GM12878 (cell line): ENCODE measurements around the gene ANKRD53. TPM values are rescaled to one million over a fixed set of nuclear protein-coding genes. Genes with fewer than 3 reads are reported as not detected.

Experiments used
- ATAC-seq: fragments of 200-7000 bp; cut with Tn5 transposase; 3 replicates; pipeline ENCODE4 v1.9.1; 2020; ENCODE audit warnings: mild to moderate bottlenecking, moderate library complexity
- BruUV-seq: library from RNA; stranded (reverse); fragments of 400-500 nt; replicated peaks from 2 replicates; lab custom pipeline; 2021; lab: Mats Ljungman, UMichigan
- CTCF ChIA-PET: fragments of 300-600 bp; sonication (Branson Sonifier 250); formaldehyde crosslinking; extraction: SDS; loops from one replicate; lab custom pipeline; 2021; ENCODE audit warnings: inconsistent platforms; lab: Yijun Ruan, JAX
- POLR2A ChIA-PET: fragments of 350-600 bp; formaldehyde crosslinking; extraction: SDS; loops from one replicate; lab custom pipeline; 2021; ENCODE audit warnings: inconsistent platforms; lab: Charles Lee
- RAD21 ChIA-PET: fragments of 300-600 bp; sonication (Branson Sonifier 250); formaldehyde crosslinking; loops from one replicate; lab custom pipeline; 2023; ENCODE audit warnings: antibody characterized with exemption; ENCODE audit not compliant: unreplicated experiment; lab: Charles Lee
- SMC1A ChIA-PET: fragments of 300-600 bp; sonication (Branson Sonifier 250); formaldehyde crosslinking; loops from one replicate; lab custom pipeline; 2023; ENCODE audit not compliant: unreplicated experiment, uncharacterized antibody; lab: Charles Lee
- DNase-seq: peaks from one replicate; pipeline ENCODE4 v3.0.0-alpha.2; 2011; ENCODE audit warnings: low read depth, low spot score
- FAIRE-seq: peaks from 3 replicates; lab custom pipeline; 2011; peaks lifted over from hg19 to GRCh38; lab: Jason Lieb, UNC
- H2AFZ ChIP-seq: 2 replicates; pipeline ENCODE4 v1.6.0; 2011; ENCODE audit warnings: low read depth, low read length, control low read depth; ENCODE audit not compliant: control insufficient read depth
- H3K27ac ChIP-seq: 2 replicates; pipeline ENCODE4 v1.5.1; 2011; ENCODE audit warnings: control low read depth; ENCODE audit not compliant: control insufficient read depth, insufficient read depth
- H3K27me3 ChIP-seq, 2 experiments: replicated peaks in 1 of 2; 2 replicates each; pipeline versions ENCODE4 v1.6.0 to v1.6.1; 2011; ENCODE audit warnings: low read length in 1 of 2; ENCODE audit not compliant: control insufficient read depth in 2 of 2, insufficient read depth in 2 of 2
- H3K36me3 ChIP-seq, 2 experiments: 2 replicates each; pipeline ENCODE4 v1.5.1; 2011; ENCODE audit warnings: low read length in 1 of 2; ENCODE audit not compliant: control insufficient read depth in 2 of 2, insufficient read depth in 2 of 2
- H3K4me1 ChIP-seq: 2 replicates; pipeline ENCODE4 v1.6.1; 2011; ENCODE audit warnings: mild to moderate bottlenecking, low read length, moderate library complexity, mixed read lengths; ENCODE audit not compliant: control insufficient read depth, insufficient read depth
- H3K4me2 ChIP-seq: 2 replicates; pipeline ENCODE4 v1.6.0; 2011; ENCODE audit warnings: control low read depth; ENCODE audit not compliant: control insufficient read depth, insufficient read depth
- H3K4me3 ChIP-seq: fragments of 200-600 bp; sonication (generic); 2 replicates; pipeline ENCODE4 v1.5.1; 2016
- H3K79me2 ChIP-seq: 2 replicates; pipeline ENCODE4 v1.6.0; 2011; ENCODE audit warnings: low read length; ENCODE audit not compliant: control insufficient read depth, insufficient read depth
- H3K9ac ChIP-seq: 2 replicates; pipeline ENCODE4 v1.8.0; 2011; ENCODE audit warnings: low read length, control low read depth, mixed read lengths; ENCODE audit not compliant: control insufficient read depth, insufficient read depth
- H3K9me3 ChIP-seq: replicated peaks from 3 replicates; pipeline ENCODE4 v1.5.1; 2011; ENCODE audit warnings: mild to moderate bottlenecking, low read length; ENCODE audit not compliant: control insufficient read depth, insufficient read depth
- H4K20me1 ChIP-seq: 2 replicates; pipeline ENCODE4 v1.6.0; 2011; ENCODE audit not compliant: control insufficient read depth, insufficient read depth
- CHD1 ChIP-seq: IDR thresholded peaks from 2 replicates; pipeline ENCODE4 v1.6.1; 2012; ENCODE audit warnings: low read depth, low read length, improper control_type of control experiment
- CREB1 ChIP-seq: IDR thresholded peaks from 2 replicates; pipeline ENCODE4 v1.6.1; 2012; ENCODE audit warnings: low read depth, mild to moderate bottlenecking, inconsistent platforms
- E2F8 ChIP-seq: fragments of 450-650 bp; IDR thresholded peaks from 2 replicates; pipeline ENCODE4 v1.6.1; 2018; ENCODE audit warnings: mild to moderate bottlenecking, low read depth, moderate library complexity; ENCODE audit not compliant: partially characterized antibody
- HDGF ChIP-seq: fragments of 450-650 bp; IDR thresholded peaks from 2 replicates; pipeline ENCODE4 v1.6.1; 2016; ENCODE audit warnings: antibody characterized with exemption
- JUNB ChIP-seq: IDR thresholded peaks from 2 replicates; pipeline ENCODE4 v1.6.1; 2016; ENCODE audit warnings: antibody characterized with exemption, mild to moderate bottlenecking
- KLF5 ChIP-seq: fragments of 450-650 bp; IDR thresholded peaks from 2 replicates; pipeline ENCODE4 v1.6.1; 2014; ENCODE audit warnings: mild to moderate bottlenecking; ENCODE audit not compliant: partially characterized antibody
- RFX5 ChIP-seq: IDR thresholded peaks from 2 replicates; pipeline ENCODE4 v1.6.1; 2011; ENCODE audit warnings: low read depth, low read length, improper control_type of control experiment
- SREBF1 ChIP-seq: IDR thresholded peaks from 2 replicates; pipeline ENCODE4 v1.6.1; 2012; ENCODE audit warnings: mild to moderate bottlenecking, low read length
- ZBED1 ChIP-seq: IDR thresholded peaks from 2 replicates; pipeline ENCODE4 v1.6.1; 2016; ENCODE audit warnings: borderline replicate concordance
- ZBTB33 ChIP-seq: fragments of 450-650 bp; IDR thresholded peaks from 2 replicates; pipeline ENCODE4 v1.6.1; 2017; ENCODE audit warnings: mild to moderate bottlenecking
- ZNF207 ChIP-seq: fragments of 450-650 bp; IDR thresholded peaks from 2 replicates; pipeline ENCODE4 v1.6.1; 2014; ENCODE audit warnings: antibody characterized with exemption, mild to moderate bottlenecking, borderline replicate concordance
- ZNF687 ChIP-seq: fragments of 450-650 bp; IDR thresholded peaks from 2 replicates; pipeline ENCODE4 v1.6.1; 2017; ENCODE audit warnings: mild to moderate bottlenecking, moderate library complexity
- WGBS: methylation state at CpG from one replicate; pipeline ENCODE4 v1.1.6; 2016; ENCODE audit warnings: low lambda C conversion rate; ENCODE audit not compliant: insufficient replicate concordance, insufficient coverage; ENCODE audit errors: missing lambda C conversion rate; 5-methylcytosine and 5-hydroxymethylcytosine counted together
- in situ Hi-C: fragments of 300-500 bp; cut with MboI; formaldehyde crosslinking; loops from 9 replicates; pipeline ENCODE4 v1.14.3; 2018; ENCODE audit warnings: mixed read lengths
- intact Hi-C: fragments of 100-400 bp; cut with micrococcal nuclease; formaldehyde crosslinking; loops from one replicate; pipeline ENCODE4 v1.14.2; 2022; ENCODE audit not compliant: unreplicated experiment
- polyA plus RNA-seq, 11 experiments: library from polyadenylated mRNA; depleted of rRNA in 4 of 11; unstranded in 6 of 11; stranded (reverse) in 5 of 11; fragments of >200 nt; fragmentation: Nextera tagmentation in 4 of 11; fragmentation: Illumina TruSeq in 1 of 11; extraction: Ambion mirVana in 4 of 11; extraction: Trizol in 1 of 11; gene quantifications; 1 replicate in 1 of 11; 2 replicates in 10 of 11; pipeline versions ENCODE4 v1.2.1 to v1.2.3, GENCODE V29; 2011 to 2016; ENCODE audit warnings: inconsistent platforms in 2 of 11, missing spikeins in 2 of 11, low read depth in 1 of 11
- total RNA-seq, 4 experiments: library from RNA; depleted of rRNA in 3 of 4; stranded (reverse); fragments of >200 nt in 3 of 4; fragmentation: Illumina TruSeq in 1 of 4; extraction: Trizol in 1 of 4; gene quantifications; 2 replicates each; pipeline versions ENCODE4 v1.2.1 to v1.2.3, GENCODE V29; 2013 to 2021

ANKRD53 gene
- total and polyA plus RNA-seq, 10 of the 15 experiments (the other 5 are each of a cell fraction or from before 2014, with no cell fraction given) = 0.04 TPM; not detected in 8

GRCh38 chr2:70939001-70939838 lies 39.2 kb upstream of the ANKRD53 start (continued):
- TF ChIP-seq ZBTB33 = no peak

GRCh38 chr2:70939839-70940580 lies 38.4 kb upstream of the ANKRD53 start:
- ChIA-PET CTCF (interaction anchor here (1.2 to 1.8 kb wide), 2 partner anchors 8 to 68 kb away, joined by 3 to 4 read pairs; no protein-coding TSS in a partner anchor), SMC1A (no interaction called here), RAD21 (no interaction called here), POLR2A (no interaction called here)
- BruUV-seq = no TSS peak
- in situ Hi-C loops = loop anchor here (10.0 kb wide), 1 partner anchor 635 kb away; the partner anchor contains the start of gene FAM136A
- DNase-seq = no peak
- no peak for ATAC-seq
- Histone ChIP-seq H3K4me2 (no peak overlapping the region), H3K9me3 (no peaks in the 10 kb centered on the region), H3K27ac (no peak overlapping the region), H3K79me2 (no peaks in the 10 kb centered on the region), H4K20me1 (no peaks in the 10 kb centered on the region), H3K9ac (no peak overlapping the region), H3K36me3 (no peaks in the 10 kb centered on the region), H3K27me3 (peaks cover 0 to 4% of the 10 kb centered on the region in 2 experiments; a peak in 2 of 4 replicates), H3K4me3 (no peak overlapping the region), H2AFZ (no peak overlapping the region), H3K4me1 (no peaks in the 10 kb centered on the region)
- FAIRE-seq = no peak
- intact Hi-C loops = loop anchor here (10.0 kb wide), 1 partner anchor 635 kb away; the partner anchor contains the start of gene FAM136A
- 44% methylated on average over 10 of the region's 10 CpGs for WGBS
- TF ChIP-seq SREBF1 = no peak
- no peak for TF ChIP-seq CHD1
- TF ChIP-seq E2F8 = no peak
- no peak for TF ChIP-seq ZNF687
- TF ChIP-seq RFX5 = no peak
- no peak for TF ChIP-seq ZNF207
- no peak for TF ChIP-seq HDGF
- no peak for TF ChIP-seq KLF5
- no peak for TF ChIP-seq CREB1
- no peak for TF ChIP-seq JUNB
- TF ChIP-seq ZBED1 = no peak
